GM19438 (cell line): Measurements from ENCODE around the gene GRIP2.

Source experiments
- ATAC-seq: cut with Tn5 transposase; IDR thresholded peaks from one replicate; pipeline ENCODE4 v1.9.1; 2021; ENCODE audit warnings: low read depth; ENCODE audit not compliant: unreplicated experiment

Gene GRIP2

DNA sequence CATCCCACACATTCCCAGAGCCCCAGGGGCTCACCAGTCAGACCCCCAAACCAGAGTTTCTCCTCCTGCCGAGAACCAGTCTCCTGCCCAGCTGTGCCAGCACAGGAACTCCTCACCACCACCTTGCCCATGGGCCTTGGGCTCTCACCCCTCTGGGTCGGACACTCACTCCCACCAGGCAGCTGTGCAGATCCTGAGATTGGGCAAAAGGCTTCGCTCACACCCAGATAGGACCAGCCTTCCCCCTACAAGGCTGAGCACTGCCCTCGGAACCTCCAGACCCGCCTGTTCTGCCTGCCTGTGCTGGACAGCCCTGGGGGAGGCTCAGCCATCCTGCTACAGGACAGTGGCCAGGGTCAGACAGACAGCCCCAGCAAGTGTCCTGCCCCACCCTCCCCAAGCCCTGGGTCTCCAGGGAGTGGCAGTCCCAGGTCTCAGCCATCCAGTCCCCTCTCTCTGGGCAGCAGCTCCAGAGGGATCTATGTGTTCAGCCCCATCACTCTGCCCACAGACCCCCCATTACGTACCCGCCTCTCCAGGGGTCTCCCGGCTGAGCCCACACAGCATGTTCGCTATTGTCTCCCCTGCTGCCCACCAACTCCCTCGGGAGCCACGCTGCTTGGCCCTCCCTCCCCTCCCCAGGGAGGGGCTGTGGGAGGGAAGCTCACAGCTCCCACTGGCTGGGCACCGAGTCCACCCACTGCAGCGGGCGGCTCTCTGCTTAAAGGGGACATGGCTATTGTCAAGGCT lies at the start of gene GRIP2:
Gene GRIP2, minus strand, starts transcription at position 601 of the 750 bp plus-strand sequence. Its CDS starts 34 bp downstream, at position 567.
- no peak for ATAC-seq

DNA sequence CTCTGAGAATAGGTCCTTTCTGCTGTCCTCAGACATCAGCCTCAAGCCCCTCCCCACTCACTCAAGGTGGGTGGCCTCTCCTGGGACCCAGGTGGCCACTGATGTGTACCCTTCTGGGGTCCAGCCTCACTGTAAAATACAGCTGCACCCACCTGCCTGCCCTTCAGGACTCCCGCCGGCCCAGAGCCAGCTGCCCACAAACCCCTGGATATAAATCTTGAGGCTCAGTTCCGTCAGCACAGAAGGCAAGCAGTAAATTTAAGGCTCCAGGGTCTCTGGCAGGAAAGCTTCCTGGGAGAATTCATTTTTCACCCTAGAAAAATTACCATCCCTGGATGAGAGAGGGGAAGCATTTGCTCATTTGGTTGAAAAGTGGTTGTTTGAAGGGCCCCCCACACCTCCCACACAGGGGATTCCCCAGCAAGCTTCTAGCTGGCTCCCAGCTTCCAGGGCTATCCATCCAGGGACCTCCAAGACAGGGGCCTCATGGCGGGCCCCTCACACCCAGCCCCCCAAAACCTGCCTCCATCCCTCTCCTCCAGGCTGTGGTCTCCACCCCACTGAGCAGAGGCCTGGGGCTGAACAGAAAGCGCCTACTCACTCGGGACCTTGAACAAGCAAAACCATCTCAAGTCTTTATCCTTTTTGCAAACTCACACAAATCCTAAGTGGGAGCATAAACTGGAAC lies 48.4 kb upstream of the GRIP2 start:
- ATAC-seq, result no peak

DNA sequence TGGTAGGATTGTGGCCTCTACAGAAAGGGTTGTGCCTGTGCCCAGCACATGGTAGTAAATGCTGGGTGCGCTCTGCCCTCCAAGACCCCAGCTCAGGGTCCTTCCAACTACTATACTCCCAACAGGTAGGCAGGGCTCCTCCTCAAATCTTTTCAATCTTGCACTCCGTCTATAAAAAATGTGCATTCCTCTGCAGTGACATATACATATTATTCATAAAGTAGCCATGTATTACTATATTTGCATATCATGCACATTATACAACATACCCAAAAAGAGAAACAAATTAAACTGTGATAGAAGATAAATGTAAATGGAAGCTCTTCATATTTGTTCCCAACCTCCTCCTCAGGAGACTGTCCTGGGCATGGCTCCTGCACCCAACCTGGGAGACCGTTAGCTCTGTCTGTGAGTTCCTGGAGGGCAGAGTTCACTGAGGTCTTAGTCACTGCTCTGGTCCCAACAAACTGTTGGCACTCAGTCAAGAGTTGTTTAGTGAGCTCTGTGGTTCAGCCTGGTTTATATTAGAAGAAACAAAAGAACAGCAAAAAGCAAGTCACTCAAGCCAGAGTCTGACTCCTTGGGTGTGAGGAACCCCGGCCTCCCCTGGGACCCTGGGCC lies 47.7 kb upstream of the GRIP2 start:
- no peak for ATAC-seq

DNA sequence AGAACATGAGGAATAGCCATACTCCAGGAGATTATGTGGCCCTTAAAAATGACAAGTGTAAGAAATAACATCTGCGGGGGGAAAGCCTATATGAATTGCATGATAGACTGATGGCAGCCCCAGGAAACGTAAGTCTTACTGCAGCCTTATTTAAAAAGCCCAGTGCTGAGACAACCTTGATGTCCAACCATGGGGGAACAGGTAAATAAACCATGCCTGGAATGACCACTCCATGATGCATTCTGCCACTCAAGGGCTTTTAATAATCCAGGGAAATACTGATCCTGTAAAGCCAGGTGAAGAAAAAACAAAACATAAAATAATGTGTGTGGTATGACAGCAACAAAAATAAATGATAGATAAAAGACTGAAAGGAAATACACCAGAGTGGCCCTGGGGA lies 46.5 kb upstream of the GRIP2 start:
- ATAC-seq, result no peak

DNA sequence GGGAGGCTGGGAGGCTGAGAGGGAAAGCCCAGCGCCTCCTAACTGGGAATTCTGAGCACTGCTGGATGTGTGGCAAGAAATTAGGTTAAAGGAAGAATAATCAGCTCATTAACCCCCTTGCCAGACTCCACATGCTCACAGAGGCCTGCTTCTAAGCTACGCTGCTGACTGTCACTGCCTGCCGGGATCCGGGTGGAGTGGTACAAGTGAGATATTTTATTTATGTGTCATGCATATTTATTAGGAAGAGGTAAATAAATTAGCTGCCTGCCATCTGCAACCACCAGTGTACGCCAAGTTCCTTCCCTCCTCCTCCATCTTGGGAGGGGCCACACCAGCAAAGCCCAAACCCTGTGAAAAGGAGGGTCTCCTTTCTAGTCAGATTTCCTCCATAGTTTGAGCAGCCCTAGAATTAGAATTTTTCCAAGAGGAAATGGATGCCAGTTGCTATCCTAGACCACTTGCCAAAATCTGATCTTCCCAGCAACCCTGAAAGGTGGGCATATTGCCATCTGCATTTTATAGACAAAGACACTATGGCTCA lies 43.5 kb upstream of the GRIP2 start:
- ATAC-seq, result no peak

DNA sequence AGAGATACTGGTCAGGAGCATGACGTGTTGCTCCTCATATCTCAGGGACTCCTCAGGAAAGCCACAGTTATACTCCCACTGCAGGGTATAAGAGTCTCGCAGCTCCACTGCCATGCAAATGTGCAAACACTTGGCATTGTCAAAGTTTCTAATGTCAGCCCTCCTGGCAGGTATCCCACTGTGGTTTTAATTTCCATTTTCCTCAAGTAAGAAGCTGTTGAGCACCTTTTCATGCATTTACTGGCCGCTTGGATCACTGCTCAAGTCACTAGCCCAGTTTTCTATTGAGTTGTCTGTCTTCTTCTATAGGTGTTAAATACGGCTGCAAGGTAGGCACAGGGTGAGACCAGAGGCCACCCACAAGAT lies 41.9 kb upstream of the GRIP2 start:
- no peak for ATAC-seq

DNA sequence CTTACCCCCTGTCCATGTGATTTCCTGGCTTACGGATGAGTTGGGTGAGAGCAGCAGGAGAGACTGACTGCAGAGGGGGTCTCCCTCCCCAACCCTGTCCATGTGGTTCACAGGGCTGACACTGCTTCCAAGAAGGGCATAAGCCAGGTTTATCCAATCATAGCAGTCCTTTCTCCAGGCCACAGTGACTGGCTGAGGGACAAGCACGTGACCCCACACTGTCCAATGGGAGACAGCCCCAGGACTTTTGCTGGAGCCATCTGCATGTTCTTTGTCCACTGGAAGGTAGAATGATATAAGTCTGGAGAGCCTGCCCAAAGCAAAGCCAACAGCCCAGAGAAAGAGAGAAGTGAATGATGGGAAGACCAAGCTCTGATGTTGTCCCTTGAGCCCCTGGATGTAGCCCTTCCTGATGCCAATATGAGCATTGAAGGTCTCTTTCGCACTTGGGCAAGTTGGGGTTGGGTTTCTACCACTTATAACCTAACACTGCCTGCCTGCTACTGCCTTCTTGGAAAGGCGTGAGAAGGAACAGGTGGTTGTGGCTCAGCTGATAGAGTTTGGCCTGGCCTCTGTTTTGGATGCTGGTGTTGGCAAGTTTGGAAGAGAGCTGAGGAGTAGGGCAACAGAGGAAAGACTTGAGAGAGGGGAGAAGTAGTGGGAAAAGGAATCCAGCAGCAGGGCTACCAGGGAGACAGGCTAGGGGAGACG lies 41.3 kb upstream of the GRIP2 start:
- ATAC-seq, result no peak

DNA sequence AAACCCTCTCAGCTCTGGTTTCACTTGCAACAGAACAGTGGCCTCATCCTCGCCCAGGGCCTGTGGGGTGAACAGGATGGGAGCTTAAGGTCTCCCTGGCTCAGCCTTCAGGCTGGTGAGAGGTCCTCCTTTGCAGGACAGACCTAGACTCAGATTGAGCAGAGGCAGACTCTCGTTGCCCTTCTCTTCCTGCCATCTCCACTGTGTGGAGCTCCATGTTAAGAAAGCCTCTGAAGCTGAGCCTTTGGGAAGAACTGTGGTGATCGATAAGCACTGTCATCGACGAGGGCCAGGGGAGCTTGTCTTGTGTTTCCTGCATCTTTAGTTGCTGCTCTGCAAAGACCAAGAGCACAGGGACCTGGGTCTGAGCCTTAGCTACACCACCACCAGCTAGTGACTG lies 37.8 kb upstream of the GRIP2 start:
- ATAC-seq, result no peak

DNA sequence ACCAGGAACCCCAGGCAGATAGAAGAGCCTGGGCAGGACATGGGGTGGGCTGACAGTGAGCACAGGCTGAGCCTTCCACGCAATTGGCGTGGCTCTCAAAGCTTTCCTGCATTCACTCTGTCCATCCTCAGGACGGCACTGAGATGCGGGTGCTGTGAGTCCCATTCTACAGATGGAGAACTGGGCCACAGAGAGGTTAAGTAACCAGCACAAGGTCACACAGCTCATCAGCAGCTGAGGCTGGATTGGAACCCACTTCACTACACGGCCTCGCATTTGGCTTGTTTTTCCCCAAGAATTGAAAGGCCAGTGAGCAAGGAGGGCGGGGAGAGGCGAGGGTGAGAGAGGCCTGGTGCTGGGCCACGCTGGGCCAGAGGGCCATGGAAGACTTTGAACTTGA lies 36.0 kb upstream of the GRIP2 start:
- no peak for ATAC-seq

DNA sequence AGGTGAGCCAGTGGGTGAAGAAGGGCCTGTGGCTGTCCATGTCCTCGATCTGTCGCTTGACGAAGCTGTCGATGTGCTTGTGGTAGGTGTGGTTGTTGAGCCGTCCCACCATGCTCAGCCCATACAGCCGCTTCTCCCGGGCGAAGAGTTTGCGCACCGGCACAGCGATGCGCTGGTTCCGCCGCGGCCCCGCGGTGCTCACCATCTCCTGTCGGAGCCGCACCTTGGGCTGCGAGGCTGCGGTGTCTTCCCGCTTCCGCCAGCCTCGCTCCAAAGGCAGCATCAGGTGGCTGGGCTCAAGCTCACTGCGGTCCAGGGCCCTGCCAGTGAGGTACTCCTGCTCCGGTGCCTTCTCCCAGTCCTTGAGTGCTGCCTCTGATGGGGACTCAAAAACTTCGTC lies 34.0 kb upstream of the GRIP2 start:
- ATAC-seq, result no peak

DNA sequence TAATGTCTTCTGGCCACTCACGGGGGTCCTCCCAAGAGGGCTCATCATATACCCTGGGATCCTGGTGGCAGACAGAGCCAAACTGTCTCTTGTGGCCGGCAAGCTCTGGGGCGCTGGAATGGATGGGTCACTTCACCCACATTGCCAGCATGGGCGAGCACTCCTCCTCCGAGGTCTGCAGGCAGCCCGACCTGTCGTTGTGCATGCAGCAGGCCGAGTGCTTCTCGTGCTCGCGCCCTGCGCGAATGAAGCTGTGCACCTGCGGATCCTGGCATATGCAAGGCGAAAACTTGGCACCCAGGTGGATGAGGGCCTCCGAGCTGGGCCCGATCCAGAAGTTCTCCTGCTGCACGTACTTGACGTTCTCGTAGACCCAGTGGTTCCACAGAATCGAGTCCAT lies 33.6 kb upstream of the GRIP2 start:
- ATAC-seq, result no peak

DNA sequence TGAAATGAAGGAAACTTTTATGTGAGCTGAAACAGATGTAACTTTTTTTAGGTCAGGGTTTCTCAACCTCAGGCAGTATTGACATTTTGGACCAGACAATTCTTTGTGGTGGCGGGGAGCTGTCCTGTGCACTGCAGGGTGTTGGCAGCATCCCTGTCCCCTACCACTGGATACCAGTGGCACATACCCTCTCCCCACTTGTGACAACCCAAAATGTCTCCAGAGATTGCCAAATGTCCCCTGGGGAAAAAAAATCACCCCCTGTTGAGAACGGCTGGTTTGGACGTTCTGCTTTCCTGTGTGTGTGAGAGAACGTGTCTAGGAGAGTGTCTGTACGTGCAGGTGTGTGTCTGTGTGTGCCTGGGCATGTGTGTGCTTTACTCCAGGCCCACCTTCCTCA lies 30.7 kb upstream of the GRIP2 start:
- ATAC-seq, result no peak

DNA sequence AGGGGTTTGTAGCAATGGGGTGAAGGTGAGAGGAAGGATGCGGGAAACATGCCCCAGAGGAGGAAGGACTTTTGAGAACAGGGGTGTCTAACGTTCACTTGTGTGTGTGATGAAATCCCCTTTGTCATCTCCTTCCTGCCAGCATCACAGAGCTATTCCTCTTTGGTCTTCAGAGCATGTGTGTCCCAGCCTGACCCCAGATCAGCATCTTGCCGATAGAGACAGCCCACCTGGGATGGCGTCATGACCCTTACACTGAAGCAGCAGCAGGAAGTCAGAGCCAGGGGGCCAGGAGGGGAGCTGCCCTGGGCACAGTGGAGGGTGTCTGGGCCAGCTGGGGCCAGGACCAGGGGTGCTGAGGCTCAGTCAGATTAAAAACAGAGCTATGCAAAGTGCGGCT lies 29.9 kb upstream of the GRIP2 start:
- no peak for ATAC-seq

DNA sequence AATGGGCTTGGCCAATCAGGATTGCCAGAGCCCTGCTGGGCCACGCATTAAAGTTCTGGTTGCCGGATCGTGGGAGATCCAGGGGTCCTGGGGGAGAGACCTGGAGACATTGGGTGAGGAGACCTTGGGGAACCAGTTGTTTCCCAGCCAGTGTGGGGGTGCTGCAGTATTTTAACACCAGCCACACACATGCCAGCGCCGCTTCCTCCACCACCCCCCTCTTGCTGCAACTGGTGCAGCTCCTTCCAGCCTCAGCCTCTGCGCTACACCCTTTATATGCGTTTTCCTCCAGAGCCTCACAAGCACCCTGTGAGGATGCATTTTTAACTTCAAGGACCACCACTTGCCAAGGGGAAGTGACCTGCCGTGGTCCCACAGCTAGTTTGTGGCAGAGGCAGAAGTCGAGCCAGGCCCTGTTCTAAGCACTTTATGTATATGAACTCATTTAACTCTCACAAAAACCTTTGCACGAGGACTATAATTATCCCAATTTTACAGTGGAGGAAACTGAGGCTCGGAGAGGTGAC lies 29.4 kb upstream of the GRIP2 start:
- no peak for ATAC-seq

DNA sequence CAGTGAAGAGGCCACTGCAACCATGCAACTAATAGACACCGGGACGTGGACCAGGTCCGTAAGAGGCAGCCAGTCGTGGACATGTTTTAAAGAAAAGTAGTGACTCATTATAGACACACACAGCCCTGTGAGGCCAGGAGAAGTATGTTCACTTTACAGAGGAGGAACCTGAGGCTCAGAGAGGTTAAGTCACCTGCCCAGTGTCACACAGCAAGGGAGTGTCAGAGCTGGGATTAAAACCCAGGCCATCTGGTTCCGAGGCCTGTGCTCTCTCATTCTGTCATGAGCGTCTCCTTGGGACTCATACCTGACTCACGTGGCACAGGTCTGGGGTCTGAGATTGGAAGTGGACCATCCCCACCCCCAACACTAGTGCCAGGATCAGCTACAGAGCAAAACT lies 28.1 kb upstream of the GRIP2 start:
- ATAC-seq, result no peak

DNA sequence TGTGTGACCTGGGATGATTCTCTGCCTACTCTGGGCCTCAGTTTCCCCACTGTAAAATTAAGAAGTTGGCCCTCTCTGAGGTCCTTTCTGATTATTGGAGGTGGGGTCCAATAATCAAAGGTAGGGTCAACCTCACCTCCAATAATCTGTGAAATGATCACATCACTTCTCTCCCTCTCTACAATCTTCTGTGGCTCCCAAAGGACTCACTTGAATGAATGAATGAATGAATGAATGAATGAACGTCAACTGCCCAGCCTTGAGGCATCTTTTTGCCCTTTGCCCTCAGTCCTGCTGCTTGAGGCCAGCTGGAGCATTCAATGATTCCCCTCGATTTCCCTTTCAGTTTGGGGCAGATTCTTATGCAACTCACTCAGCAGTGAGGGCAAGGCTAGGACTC lies 26.7 kb upstream of the GRIP2 start:
- ATAC-seq, result no peak

DNA sequence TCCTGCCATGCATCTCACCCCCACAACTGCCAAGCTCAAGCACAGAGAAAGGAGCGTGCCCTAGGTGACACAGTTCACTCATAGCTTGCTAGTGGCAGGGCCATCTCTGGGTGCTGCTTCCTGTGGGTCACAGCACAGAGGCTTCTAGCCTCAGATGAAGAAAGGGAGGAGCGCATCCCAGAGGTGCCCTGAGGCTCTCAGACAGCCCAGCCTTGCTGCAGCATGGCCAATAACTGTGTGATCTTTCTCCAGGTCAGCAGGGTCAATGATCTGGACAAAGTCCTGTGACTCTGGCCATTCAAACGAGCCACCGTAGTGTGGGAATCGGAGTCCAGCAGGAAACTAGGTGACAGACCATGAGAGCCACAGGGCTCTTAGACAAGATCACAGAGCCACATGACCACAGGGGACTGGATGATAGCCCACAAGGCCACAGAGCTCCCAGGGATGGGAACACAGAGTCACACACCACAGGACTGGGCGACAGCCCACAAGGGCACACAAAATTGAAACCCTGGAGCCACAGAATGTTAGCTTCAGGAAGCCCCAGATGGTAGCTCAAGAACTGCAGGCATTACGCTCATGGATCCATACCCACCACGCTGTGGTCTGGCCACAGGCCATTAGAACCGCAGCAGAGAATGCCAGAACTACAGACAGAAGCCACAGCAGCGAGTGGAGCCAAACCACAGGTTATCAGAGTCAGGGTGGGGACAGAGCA lies 25.9 kb upstream of the GRIP2 start:
- no peak for ATAC-seq

DNA sequence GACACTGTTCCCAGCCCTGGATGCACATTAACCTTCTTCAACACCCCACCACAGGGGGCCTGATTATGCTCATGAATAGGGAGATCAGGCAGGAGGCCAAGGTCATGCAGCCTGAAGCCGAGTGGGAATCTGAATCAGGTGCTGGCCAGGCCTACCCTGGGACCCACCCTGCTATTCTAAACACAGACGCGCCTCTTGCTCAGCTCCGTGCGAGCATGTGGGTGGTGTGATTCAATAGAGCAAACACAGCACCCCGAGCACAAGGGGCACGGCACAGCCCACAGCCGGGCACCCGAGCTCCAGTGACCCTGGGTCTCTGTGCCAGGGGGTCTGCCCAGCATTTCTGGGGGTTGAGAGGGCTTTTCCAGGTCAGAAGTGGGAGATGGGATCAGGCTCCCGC lies 24.6 kb upstream of the GRIP2 start:
- ATAC-seq, result no peak

DNA sequence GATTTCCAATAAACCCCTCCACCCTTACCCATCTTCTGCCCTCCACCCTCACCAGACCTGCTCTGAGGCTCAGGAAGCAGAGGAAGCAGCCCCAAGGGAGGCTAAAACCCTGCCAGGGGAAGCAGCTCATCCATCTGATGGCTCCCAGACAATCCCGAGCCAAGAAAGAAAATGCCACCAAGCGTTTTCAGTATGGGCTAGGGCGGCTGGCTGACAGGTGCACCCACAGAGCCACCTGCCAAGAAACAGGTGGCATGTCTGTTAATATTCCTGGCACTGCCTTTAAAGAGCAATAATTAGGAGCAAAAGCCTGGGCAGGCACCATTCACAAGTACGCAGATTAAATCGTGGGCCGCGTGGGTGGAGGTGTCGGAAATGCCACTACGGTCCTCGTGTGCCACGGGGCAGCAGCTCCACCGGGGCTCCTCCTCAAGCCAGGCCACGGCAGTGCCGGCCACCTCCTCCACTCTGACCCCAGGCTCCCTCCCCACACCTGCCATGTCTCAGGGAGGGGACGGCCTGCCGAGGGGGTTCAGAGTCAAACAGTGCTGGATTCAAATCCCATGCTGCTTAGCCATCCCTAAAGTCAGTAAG lies 23.9 kb upstream of the GRIP2 start:
- no peak for ATAC-seq
